ENCODE measurements around the gene PTEN.

DNA sequence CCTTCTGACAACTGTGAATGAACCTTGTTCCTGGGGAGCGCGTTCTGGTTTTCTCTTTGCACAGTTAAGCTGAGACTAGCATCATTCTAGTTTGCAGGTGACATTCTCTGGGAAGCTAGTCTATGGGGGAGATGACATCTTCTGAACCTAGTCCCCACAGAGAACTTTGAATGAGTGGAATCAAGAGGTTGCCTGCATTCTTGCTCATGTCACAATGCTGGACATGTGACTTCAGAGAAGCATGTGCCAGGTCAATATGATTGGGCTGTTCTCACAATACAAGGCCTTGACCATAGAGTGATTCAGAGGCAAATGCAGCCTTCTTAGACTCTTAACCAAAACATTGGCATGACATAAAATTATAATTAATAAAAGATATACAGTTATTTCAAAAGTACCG, 22.2 kb upstream of the PTEN start:
- TF ChIP-seq POLR2A (IDR thresholded peaks at IDR 0.05) = no peak
- no peak for TF ChIP-seq CTCF (IDR thresholded peaks at IDR 0.05)
- no peak for TF ChIP-seq EP300 (IDR thresholded peaks at IDR 0.05; ENCODE audit: low read depth)
